HG03469 (cell line): ENCODE data around the gene DISP1.
A peak's percentile ranks its signal among the peaks of the same experiment; 100 is the strongest.

Experiments used
- ATAC-seq: cut with Tn5 transposase; IDR thresholded peaks from one replicate; pipeline ENCODE4 v1.9.1; 2021; ENCODE audit warnings: mild to moderate bottlenecking, moderate library complexity, moderate number of reproducible peaks; ENCODE audit not compliant: unreplicated experiment

DISP1 gene

DNA sequence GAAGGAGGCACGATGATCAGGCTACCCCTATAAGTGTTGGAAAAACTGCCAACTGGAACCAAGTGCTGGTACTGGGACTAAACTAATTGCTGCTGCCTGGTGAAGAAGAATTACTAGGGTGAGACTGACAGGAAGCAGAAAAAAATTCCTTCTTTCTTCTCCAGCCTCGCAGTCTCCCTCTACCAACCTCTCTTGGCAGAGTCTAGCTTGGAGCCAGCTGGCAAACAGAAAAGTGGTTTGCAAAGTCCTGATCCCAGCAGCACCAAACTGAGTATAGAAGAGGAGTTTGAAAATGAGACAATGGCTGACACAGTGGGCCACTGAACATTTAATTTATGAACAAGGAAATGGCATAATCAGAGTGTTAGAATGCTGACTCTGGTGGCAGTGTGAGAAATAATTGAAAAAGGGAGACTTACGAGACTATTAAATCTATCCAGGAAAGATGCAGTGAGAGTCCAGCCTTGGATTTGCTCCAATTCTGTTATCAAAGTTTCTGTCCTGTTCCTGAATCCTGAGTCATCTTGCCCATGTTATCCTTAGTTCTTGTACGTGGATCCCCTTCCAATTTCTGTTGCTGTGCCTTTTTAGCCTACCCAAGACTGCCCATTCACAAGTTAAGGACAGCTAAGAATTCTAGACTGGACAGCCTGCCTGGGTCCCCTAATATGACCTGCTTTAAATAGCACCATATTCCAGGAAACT is 23.7 kb upstream of the DISP1 start:
- no peak for ATAC-seq

DNA sequence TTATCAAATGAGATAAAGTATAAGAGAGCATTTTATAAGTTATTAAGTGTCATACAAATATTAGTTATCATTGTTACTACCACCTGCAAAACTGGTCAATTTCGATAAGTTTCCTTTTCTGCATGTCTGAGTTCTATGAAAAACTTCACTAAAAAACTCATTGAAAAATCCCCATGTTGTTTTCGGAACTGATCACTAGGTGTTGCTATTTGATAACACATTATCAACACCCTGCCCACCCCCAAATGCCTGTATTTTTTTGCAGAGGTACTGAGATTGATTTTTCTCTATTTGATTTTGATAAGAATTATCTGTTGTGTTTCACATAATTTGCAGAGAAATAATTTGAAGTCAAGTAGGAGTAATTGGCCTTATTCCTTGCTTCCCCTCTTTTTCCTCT is 22.1 kb upstream of the DISP1 start:
- no peak for ATAC-seq

DNA sequence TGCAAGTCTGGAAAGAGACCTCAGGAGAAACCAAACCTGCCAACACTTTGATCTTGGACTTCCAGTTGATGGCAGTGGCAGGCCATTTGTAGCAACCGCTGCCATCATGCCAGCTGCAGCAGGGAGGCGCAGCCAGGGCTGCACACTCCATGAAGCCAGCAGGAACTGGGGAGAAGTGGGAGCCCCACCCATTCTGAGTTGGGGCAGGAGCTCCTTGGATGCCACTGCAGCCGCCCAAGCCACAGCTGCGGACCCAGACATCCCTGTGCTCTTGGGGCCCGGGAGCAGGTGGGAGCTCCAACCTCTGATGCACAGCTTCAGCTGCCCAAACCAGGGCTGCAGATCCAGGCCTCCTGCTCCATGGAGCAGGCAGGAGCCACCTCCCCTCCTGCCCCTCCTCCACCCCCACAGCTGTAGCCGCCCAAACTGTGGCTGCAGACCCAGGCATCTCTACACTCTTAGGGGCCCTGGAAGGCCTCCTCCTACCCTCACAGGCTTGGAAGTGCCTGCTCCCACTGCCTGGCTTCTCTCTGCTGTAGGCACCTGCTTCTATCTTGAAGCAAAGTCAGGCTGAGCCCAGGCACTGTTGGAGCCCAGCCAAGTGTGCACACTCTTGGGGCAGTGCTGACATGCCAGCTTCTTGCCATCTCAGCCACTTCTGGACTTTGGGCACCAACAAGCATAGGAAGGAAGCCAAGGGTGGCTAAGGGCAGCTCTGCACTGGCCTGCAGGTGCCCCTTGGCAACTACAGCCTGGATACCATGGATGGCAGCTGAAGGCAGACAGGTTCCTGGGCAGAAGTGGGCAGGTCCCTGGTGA is 20.0 kb upstream of the DISP1 start:
- no peak for ATAC-seq

DNA sequence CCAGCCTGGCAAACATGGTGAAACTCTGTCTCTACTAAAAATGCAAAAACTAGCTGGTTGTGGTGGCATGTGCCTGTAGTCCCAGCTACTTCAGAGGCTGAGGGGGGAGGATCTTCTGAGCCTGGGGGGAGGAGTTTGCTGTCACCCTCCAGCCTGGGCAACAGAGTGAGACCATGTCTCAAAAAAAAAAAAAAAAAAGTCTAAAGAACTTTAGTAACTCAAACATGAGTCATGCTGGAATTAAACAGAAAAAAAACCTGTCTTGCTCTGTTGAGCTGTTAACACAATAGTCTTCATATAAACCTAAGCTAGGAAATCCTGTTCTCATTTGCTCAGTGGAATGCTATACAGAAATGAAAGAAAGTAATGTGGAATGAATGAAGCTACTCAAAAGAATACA is 16.7 kb upstream of the DISP1 start:
- no peak for ATAC-seq

DNA sequence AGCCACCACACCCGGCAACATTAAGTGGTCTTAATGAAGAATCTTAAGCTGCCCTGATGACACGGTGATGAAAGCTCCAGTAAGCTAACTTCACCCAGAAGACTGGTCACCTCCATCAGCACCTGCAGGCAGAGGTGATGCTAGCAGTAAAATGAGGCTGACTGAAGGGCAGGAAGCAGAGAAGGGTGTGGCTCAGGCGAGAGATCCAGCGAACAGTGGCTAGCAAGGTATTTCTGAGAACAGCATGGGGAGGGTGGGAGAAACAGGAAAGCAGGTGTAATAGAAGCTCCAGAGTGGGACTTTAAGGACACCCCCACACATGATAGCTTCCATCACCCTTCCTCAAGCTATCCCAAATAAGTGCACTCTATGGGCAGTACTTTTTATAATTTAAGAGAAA is 15.9 kb upstream of the DISP1 start:
- no peak for ATAC-seq

DNA sequence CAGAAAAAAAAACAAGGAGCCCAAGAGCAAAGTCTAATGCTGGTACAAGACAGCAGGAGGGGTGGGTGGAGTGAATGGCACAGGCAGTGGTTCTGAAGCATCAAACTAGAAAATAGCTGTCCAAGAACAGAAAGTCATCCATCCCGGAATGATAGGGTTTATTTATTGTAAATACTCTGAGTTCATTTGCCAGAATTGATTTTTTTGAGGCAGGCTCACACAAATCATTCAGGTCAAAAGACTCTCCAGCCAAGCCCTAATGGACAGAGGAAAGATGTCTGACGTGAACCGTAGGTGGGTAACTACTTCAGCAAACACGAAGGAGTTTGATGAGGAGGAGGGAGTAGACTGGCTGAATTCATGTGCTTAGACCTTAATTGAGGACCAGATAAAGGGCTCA is 13.8 kb upstream of the DISP1 start:
- ATAC-seq: no peak

DNA sequence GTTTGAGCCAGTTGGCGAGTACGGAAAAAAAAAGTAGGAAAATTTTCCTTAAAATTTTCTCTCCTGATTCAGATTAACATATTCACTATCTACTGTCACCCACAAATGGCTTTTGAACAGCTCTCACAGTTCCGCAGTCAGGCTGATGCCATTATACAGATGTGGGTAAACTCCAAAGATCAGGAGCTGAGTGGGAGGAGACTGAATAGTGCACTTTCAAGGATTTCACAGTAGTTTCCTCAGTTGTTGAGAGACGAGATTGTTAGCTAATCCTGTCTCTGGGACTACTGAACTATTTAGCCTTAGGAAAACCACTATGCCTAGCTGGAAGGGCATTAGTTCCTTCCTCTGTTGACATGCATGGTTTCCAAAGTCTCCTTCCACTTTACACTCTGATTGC is 3.2 kb upstream of the DISP1 start:
- no peak for ATAC-seq

DNA sequence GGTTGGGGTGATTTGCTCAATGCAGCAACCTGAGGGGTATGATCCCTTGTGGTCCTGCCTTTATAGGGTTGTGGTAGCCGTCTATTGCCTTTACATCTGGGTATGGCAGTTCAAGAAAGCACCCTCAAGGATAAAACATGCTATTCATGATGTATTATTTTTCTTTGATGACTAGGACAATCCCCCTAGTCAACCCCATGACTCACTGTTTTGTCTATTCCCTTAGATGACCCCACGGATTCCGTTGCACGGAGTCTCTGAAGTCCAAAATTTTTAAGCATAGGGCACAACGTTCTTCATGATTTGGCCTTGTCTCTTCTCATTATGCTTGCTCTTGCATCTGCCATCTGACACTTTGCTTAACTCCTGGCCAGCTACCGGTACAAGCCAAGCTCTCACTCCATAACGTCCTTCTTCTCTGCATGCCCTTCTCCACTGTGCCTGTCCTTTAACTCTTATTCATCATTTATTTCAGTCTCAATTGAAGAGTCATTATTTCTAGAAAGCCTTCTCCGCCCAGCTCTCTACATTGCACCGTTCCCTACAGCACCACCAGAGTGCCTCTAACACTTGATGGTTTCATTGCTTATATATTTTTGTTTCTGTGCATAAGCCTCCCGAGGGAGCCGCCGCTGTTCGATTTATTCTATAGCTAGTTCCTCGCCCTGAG is 838 bp upstream of the DISP1 start:
- ATAC-seq: peak; percentile 8

DNA sequence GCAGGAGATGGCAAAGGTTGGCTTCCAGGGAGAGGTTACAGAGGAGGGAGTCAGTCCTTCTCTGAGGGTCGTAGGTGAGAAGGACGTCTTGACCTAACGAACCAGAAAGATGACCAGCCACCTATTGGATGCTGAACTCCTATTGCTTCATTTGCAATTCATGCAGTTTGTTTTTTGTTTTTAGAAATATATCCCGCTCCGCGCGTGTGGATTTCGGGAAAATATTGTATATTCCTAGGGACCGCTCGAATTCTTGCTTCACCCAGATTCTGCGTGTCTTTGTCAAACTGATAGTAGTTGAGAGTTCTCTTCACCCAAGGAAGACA is 564 bp downstream of the DISP1 start:
- ATAC-seq: no peak

DNA sequence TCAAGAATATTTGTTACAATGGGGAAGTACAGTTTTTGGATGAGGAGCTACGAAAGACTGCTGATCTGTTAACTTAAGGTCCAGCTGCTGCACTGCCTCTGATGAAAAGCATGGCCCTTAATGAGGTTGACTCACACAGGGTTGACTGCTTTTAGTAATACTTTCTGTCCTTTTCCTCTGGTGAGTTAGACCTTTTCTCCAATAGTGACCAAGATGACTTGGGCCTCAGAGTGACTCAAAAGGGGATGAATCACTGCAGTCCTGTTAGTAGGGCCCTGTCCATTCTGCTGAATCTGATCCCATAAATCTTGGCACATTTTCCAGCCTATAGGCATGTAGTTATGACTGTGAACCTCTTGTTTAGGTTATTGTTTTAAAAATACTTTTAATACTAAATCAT is 2.7 kb downstream of the DISP1 start:
- ATAC-seq: no peak

DNA sequence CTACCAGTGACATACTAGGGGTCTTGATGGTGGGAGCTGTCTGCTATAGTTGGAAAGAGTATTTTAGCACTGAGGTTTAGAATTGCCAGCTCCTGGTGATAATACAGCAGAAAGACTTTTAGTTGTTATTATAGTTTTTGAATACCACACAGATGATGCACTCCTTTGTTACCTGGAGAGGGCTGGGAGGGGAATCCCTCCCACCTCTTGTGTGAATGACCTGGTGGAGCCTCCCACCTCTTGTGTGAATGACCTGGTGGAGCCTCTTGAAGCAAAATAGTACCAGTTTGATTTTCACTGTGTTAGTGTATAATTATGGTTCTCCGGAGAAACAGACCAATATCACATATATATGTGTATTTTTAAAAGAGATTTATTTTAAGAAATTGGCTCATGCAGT is 3.3 kb downstream of the DISP1 start:
- ATAC-seq: no peak

DNA sequence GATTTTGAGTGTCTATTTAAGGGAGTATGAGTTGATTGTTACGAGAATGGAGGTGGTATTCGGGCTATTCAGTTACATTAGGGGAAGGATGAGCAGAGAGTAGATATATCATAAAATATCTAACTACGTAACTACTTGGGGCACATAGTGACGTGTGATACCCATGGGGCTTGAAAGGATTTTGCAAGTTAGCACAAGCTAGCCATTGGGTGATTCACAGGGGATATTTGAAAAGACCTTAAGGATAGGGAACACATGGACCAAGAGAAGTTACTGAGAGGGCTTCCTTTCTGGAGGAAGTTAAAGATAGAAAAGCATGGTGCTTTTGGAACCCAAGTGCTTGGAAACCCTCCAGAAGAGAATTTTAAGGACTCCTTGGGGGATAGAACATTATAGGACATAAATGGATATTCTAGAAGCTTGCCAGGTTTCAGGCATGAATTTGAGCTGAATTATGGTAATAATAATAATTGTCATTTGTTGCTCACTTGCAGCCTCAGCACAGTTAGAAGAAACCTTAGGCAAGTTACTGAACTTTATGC is 5.4 kb downstream of the DISP1 start:
- ATAC-seq: no peak

DNA sequence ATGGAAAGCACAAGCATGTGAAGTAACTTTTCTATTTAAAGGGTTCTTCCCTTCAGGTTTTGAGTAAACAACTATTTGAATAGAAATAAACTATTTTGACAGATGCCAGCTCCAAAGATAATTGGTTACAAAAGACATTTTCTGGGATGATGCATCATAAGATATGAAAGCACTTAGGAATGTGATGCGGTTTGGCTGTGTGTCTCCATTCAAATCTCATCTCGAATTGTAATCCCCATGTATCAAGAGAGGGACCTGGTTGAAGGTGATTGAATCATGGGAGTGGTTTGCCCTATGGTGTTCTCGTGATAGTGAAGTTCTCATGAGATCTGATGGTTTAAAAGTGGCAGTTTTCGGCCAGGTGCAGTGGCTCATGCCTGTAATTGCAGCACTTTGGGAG is 6.4 kb downstream of the DISP1 start:
- no peak for ATAC-seq

DNA sequence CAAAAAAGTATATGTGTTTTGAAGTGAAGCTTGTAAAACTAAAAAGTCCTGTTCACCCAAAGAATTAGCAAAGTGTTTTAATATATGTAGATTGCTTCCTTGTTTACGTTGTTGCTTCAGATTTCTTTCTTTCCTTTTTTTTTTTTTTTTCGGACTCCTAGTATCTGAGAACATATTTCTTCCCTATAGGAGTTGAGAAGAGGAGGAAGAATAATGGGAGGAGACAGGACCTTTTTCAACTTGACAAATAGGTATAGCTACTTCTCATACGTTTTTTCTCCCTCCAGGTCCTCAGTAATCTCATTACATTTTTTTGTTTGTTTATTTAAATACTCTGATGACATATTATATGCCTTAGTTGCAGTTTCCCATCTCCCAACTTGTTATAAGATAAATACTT is 8.9 kb downstream of the DISP1 start:
- ATAC-seq: no peak

DNA sequence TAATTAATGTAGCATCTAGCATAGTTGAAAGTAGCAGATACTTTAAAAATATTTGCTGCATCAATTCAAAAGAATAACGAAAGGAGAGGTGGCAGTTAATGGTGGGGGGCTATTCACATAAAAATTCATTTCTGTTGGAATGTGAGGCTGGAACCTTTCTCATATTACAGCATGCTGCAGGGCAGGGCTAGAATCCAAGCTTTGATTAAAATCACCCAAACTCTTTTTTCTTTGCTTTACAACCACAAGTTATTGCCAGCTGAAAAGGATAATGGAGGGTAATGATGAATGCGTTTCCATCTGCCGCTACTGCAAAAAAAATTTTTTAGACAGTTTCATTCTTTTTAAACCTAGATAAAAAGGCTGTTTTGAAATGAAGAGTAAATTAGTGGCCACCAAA is 9.8 kb downstream of the DISP1 start:
- ATAC-seq: no peak

DNA sequence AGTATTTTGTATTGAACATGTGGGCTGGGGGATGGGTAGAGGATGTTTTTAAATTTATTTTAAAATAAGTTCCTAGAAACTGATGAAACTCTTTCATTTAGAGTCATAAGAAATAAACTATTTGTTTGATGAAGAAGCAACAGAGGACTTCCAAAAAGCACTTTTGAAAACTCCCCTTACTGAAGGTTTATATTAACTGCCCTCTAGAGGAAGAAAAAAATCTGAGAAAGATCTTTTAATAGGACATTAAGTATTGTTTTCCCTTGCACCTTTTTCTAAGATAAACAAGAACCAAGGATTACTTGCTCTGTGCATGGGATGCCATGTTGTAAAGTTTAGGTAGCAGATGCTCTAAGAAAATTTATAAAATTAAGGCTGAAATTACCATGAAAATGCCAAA is 14.1 kb downstream of the DISP1 start:
- no peak for ATAC-seq

DNA sequence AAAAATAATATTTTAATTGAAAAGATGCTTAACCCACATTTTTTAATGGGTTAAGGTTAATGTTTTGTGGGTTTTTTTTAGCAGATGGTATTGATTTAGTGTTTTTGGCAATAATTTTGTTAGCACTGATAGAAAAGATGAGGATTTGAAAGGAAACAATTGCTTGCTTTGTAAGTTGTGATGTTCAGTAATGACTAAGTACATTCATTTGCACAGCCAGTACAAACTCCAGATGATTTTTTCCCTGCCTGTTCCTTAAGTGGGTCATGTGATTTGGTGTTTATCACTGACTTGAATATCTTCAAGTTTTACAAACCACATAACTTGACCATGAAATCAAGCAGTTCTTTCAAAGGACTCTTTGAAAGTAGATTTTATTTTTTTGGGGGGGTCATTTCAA is 15.0 kb downstream of the DISP1 start:
- no peak for ATAC-seq

DNA sequence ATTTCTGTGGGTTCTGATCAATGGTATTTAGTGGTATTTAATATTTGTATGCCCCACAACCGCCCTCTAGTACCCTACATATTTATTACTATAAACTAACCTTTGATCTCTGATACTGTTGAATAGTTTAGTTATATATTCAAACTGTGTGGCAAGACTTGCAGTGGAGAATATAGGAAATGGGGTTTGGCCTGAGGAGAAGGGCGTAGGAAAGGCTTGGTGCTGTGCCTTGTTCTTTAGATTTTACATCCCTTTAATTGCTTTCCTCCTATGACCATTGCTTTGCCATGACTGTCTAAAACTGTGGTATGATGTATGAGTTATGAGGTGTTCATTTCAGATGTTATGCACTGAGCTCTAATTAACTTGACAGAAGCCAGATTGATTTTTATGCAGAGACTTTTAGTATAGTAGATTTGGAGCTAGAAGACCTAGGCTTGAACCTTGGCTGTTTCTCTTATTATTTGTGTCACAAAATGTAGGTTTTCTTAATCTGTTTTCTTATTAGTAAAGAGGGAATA is 18.6 kb downstream of the DISP1 start:
- no peak for ATAC-seq

DNA sequence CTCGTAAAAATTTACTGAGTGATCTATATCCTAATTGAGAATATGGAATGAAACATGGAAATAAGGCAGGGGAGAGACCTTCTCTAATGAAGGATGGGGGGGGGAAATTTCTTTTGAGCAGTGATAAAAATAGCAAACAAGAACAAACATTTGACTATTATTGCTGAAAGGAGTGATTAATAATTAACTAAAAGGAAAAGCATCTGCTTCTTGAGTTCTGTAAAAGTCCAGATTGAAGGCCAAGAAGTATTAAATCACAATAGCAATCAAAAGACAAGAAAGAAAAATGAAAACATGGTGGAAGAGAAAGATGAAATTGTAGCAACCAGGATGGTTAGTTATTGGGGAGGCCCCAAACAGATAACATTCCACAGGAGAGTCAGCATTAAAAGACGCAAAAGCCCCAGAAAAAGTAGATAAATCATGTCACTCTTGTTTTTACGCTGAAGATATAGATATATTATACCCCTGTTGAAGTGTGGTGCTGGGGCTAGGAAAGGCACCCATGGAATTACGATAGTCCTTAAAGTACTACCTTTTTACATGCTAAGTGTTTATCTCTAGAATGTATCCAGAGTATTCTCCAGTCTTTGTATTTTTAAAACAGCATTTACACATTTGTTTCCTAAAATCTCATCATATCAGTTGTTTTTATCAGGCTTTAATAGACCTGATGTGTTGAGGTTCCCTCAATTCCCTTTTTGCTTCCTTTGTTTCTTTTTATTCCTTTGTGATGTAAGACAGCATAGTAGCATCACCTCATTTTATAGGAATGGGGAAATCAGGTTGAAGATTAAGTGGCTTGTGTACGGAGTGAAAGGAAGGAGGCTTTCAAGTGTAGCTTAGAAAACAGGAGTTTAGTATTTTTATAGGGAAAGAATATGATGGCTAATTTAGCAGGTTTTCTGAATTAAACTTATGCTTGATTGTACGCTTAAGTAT is 28.9 kb downstream of the DISP1 start:
- ATAC-seq: no peak

DNA sequence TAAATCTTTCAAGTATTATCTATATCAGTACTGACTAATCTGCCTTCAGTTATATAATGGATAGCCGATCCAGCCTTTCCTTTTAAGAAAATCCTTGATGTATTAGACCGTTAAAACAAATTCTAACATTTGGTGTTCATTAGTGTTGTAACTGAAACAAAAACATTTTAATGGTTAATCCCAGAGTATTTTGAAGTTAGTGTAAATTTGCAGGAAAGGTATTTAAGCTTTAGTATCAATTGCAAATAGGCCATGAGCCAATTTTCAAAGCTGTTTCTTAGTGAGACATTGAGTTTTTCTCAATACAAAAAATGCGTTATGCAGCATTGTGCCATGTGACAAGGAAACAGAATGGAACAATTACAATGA is 29.6 kb downstream of the DISP1 start:
- ATAC-seq: no peak

DNA sequence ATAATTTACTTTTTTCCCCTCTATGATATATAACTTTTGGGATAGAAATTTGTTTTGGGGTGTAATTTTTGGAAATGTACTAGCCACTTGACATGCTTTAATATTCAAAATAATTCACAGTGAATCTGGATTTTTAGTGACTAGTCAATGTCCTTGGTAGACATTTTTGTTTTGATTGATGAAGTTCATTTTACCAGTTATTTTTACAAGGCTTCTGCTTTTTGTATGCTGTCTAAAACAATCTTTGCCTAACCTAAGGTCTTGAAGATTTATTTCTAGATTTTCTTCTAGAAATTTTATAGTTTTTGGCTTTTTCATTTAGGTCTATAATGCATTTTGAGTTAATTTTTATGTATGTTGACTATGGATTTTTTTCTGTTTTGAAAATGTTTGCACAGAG is 30.9 kb downstream of the DISP1 start:
- ATAC-seq: no peak
